Thyroid gland (tissue), 4 donors: ENCODE data around the gene PALM3. TPM values are rescaled to one million over a fixed set of nuclear protein-coding genes. Genes with fewer than 3 reads are reported as not detected.
"Not testable (repeated sequence)": the region's sequence is repeated elsewhere in the genome, so short reads cannot be mapped to it uniquely, and the experiment has no call there.

Experiments
- DNase-seq, 2 donors: peaks; one replicate each; pipeline ENCODE4 v3.0.0-alpha.2; 2019
- H3K27ac ChIP-seq, 3 donors: fragments of 200-600 bp; sonication (generic); 1 replicate in 2 of 3; 2 replicates in 1 of 3; pipeline ENCODE4 v1.5.1; 2016 to 2019; ENCODE audit warnings: mild to moderate bottlenecking in 1 of 3, moderate library complexity in 1 of 3
- H3K27me3 ChIP-seq: fragments of 200-600 bp; sonication (generic); one replicate; pipeline ENCODE4 v1.5.1; 2019
- H3K36me3 ChIP-seq, 2 donors: fragments of 200-600 bp; sonication (generic); one replicate each; pipeline ENCODE4 v1.5.1; 2016 to 2019
- H3K4me1 ChIP-seq, 2 donors: fragments of 200-600 bp; sonication (generic); one replicate each; pipeline ENCODE4 v1.5.1; 2017 to 2019
- H3K4me3 ChIP-seq, 3 donors: fragments of 200-600 bp; sonication (generic); replicated peaks in 1 of 3; 1 replicate in 2 of 3; 2 replicates in 1 of 3; pipeline ENCODE4 v1.5.1; 2016; ENCODE audit warnings: mild to moderate bottlenecking in 1 of 3
- H3K9me3 ChIP-seq: fragments of 200-600 bp; sonication (generic); one replicate; pipeline ENCODE4 v1.5.1; 2017
- CTCF ChIP-seq, 6 experiments: fragments of 200-600 bp in 3 of 6; fragments of 450-650 bp in 3 of 6; sonication (generic) in 3 of 6; IDR thresholded peaks; one replicate each; pipeline ENCODE4 v1.5.1; 2016 to 2019; ENCODE audit warnings: antibody characterized with exemption in 6 of 6, mild to moderate bottlenecking in 2 of 6, inconsistent platforms in 1 of 6, moderate library complexity in 1 of 6
- POLR2A ChIP-seq, 2 donors: fragments of 450-650 bp; IDR thresholded peaks; one replicate each; pipeline ENCODE4 v1.6.1; 2017; ENCODE audit warnings: antibody characterized with exemption in 2 of 2, mild to moderate bottlenecking in 2 of 2, moderate library complexity in 1 of 2
- WGBS, 2 donors: methylation state at CpG; one replicate each; pipeline ENCODE4 v1.1.5; 2017; 5-methylcytosine and 5-hydroxymethylcytosine counted together
- intact Hi-C: fragments of 100-400 bp; cut with DNase I; formaldehyde crosslinking; loops from one replicate; pipeline ENCODE4 v1.15.1; 2023
- total RNA-seq, 4 donors: library from RNA; depleted of rRNA; stranded (reverse); fragments of >200 nt; gene quantifications; one replicate each; pipeline ENCODE4 v1.2.3, GENCODE V29; 2016

Gene PALM3
- total RNA-seq, 4 donors from 2014 or later = 4.8 to 9.6 (median 6.8) TPM

GRCh38 chr19:14031719-14032480 is 30.0 kb downstream of the PALM3 start, which contains the start of gene IL27RA:
IL27RA (plus strand) TSS chr19:14031762; CDS start chr19:14031873, 111 bp downstream.
- WGBS, 2 donors = 0 to 2% methylated on average over 8 of the region's 63 CpGs
- intact Hi-C loops = no loop called here

GRCh38 chr19:14030997-14031718 is 30.7 kb downstream of the PALM3 start:
- DNase-seq = no peak
- Histone ChIP-seq H3K4me3 (peak overlapping the region in 2 of 3 donors; percentile 62 to 70), H3K9me3 (no peaks in the 10 kb centered on the region), H3K27me3 (no peaks in the 10 kb centered on the region), H3K36me3 (no peaks in the 10 kb centered on the region), H3K27ac (peak overlapping the region in 2 of 3 donors; percentile 52 to 55), H3K4me1 (peaks cover 6 to 9% of the 10 kb centered on the region in 2 donors)
- TF ChIP-seq CTCF (IDR thresholded peaks at IDR 0.05) = no peak
- no peak for TF ChIP-seq POLR2A (IDR thresholded peaks at IDR 0.05)
- WGBS, 2 donors = 39 to 47% methylated on average over 6 to 13 of the region's 20 CpGs
- intact Hi-C loops = no loop called here

More at GRCh38 chr19:14031719-14032480, 30.0 kb downstream of the PALM3 start, which contains the start of gene IL27RA:
- Histone ChIP-seq H3K9me3 (no peaks in the 10 kb centered on the region), H3K27ac (peak within 1 kb of the TSS in 2 of 3 donors; percentile 52 to 55), H3K36me3 (no peaks in the 10 kb centered on the region), H3K4me1 (peaks cover 6 to 9% of the 10 kb centered on the region in 2 donors), H3K27me3 (no peaks in the 10 kb centered on the region), H3K4me3 (peak within 1 kb of the TSS; percentile 5 to 70 (median 62))
- peak in 4 of 6 experiments; percentile 35 to 55 (median 45) for TF ChIP-seq CTCF (IDR thresholded peaks at IDR 0.05)
- TF ChIP-seq POLR2A (IDR thresholded peaks at IDR 0.05) = no peak
- peak; percentile 58 to 60 for DNase-seq

GRCh38 chr19:14028901-14029300 is 33.0 kb downstream of the PALM3 start:
- WGBS, 2 donors = 76 to 86% methylated on average over 4 of the region's 4 CpGs
- no peaks in the 10 kb centered on the region for H3K36me3 ChIP-seq
- no peak for TF ChIP-seq POLR2A (IDR thresholded peaks at IDR 0.05)
- no peak for TF ChIP-seq CTCF (IDR thresholded peaks at IDR 0.05)
- H3K27ac ChIP-seq = no peak overlapping the region
- peaks cover 7 to 9% of the 10 kb centered on the region in 2 donors for H3K4me1 ChIP-seq
- no peak for DNase-seq
- intact Hi-C loops = no loop called here
- H3K27me3 ChIP-seq = no peaks in the 10 kb centered on the region
- H3K4me3 ChIP-seq = no peak overlapping the region
- no peaks in the 10 kb centered on the region for H3K9me3 ChIP-seq

- TF ChIP-seq CTCF (IDR thresholded peaks at IDR 0.05) (no peak), POLR2A (IDR thresholded peaks at IDR 0.05) (no peak)
- Histone ChIP-seq H3K36me3 (no peaks in the 10 kb centered on the region), H3K27ac (no peak within 1 kb of the TSS), H3K4me3 (no peak within 1 kb of the TSS), H3K9me3 (no peaks in the 10 kb centered on the region), H3K4me1 (peaks cover 9 to 10% of the 10 kb centered on the region in 2 donors), H3K27me3 (no peaks in the 10 kb centered on the region)
- DNase-seq = no peak
- intact Hi-C loops = no loop called here
- WGBS, 2 donors = 78 to 81% methylated on average over 22 to 24 of the region's 24 CpGs
Measured at GRCh38 chr19:14027856-14028450, 33.9 kb downstream of the PALM3 start, which contains the start of gene RLN3. RLN3 (plus strand) TSS chr19:14028148; CDS start chr19:14028205, 57 bp downstream.

GRCh38 chr19:14026652-14027192 is 35.2 kb downstream of the PALM3 start:
- H3K4me1 ChIP-seq = peaks cover 4 to 10% of the 10 kb centered on the region in 2 donors
- intact Hi-C loops, H3K4me3 ChIP-seq, H3K27ac ChIP-seq, H3K36me3 ChIP-seq, H3K27me3 ChIP-seq, DNase-seq, H3K9me3 ChIP-seq: not testable (repeated sequence)
- 91 to 98% methylated on average over 5 of the region's 5 CpGs for WGBS, 2 donors
